Caco-2 (cell line): ENCODE results near the gene FOXN3. TPM values are rescaled to one million over a fixed set of nuclear protein-coding genes. Genes with fewer than 3 reads are reported as not detected.

Source experiments
- BruUV-seq: library from RNA; stranded (reverse); fragments of 400-500 nt; replicated peaks from 2 replicates; lab custom pipeline; 2021; lab: Mats Ljungman, UMichigan
- CTCF ChIA-PET: fragments of 300-600 bp; sonication (Branson Sonifier 250); formaldehyde crosslinking; loops from one replicate; lab custom pipeline; 2022; ENCODE audit warnings: antibody characterized with exemption; lab: Charles Lee
- POLR2A ChIA-PET: fragments of 300-600 bp; sonication (Branson Sonifier 250); formaldehyde crosslinking; loops from one replicate; lab custom pipeline; 2022; ENCODE audit warnings: antibody characterized with exemption; lab: Charles Lee
- DNase-seq, 2 experiments: peaks; one replicate each; pipeline versions ENCODE4 v3.0.0 to v3.0.0-alpha.2; 2020 to 2022
- H3K27me3 ChIP-seq: replicated peaks from 2 replicates; pipeline ENCODE4 v1.6.0; 2011; ENCODE audit warnings: low read length; ENCODE audit not compliant: control insufficient read depth, insufficient read depth
- H3K36me3 ChIP-seq: 2 replicates; pipeline ENCODE4 v1.5.1; 2011; ENCODE audit warnings: low read length; ENCODE audit not compliant: control insufficient read depth, insufficient read depth
- H3K4me1 ChIP-seq: fragments of 250-450 bp; sonication (Bioruptor Pico); 2 replicates; pipeline ENCODE4 v1.5.1; 2020; ENCODE audit warnings: mild to moderate bottlenecking
- H3K4me3 ChIP-seq: 2 replicates; pipeline ENCODE4 v1.5.1; 2011; ENCODE audit warnings: low read depth, mild to moderate bottlenecking, control low read depth, low read length
- H3K9me3 ChIP-seq: fragments of 250-450 bp; sonication (Bioruptor Pico); 2 replicates; pipeline ENCODE4 v1.5.1; 2020; ENCODE audit warnings: mild to moderate bottlenecking, moderate library complexity
- H3K27ac Mint-ChIP-seq: one replicate; pipeline ENCODE4 v1.8.0; 2022; ENCODE audit warnings: mixed read lengths; ENCODE audit not compliant: unreplicated experiment
- H3K27me3 Mint-ChIP-seq: one replicate; pipeline ENCODE4 v1.8.0; 2022; ENCODE audit warnings: mixed read lengths; ENCODE audit not compliant: insufficient read depth, unreplicated experiment
- H3K36me3 Mint-ChIP-seq: one replicate; pipeline ENCODE4 v1.8.0; 2022; ENCODE audit warnings: mild to moderate bottlenecking, mixed read lengths; ENCODE audit not compliant: insufficient read depth, unreplicated experiment
- H3K4me1 Mint-ChIP-seq: one replicate; pipeline ENCODE4 v1.8.0; 2022; ENCODE audit warnings: low read depth, mixed read lengths; ENCODE audit not compliant: unreplicated experiment
- H3K4me3 Mint-ChIP-seq: one replicate; pipeline ENCODE4 v1.8.0; 2022; ENCODE audit warnings: mild to moderate bottlenecking, moderate library complexity, mixed read lengths; ENCODE audit not compliant: unreplicated experiment
- H3K9me3 Mint-ChIP-seq: one replicate; pipeline ENCODE4 v1.8.0; 2022; ENCODE audit warnings: mixed read lengths; ENCODE audit not compliant: unreplicated experiment
- CTCF ChIP-seq, 2 experiments: fragments of 200-600 bp in 1 of 2; IDR thresholded peaks; 1 replicate in 1 of 2; 2 replicates in 1 of 2; pipeline versions ENCODE4 v1.5.1 to v1.8.0; 2011 to 2022; ENCODE audit warnings: antibody characterized with exemption in 1 of 2, control low read depth in 1 of 2, inconsistent platforms in 1 of 2, low read depth in 1 of 2, low read length in 1 of 2, mild to moderate bottlenecking in 1 of 2, moderate library complexity in 1 of 2; ENCODE audit not compliant: insufficient read depth in 1 of 2, severe bottlenecking in 1 of 2, unreplicated experiment in 1 of 2
- intact Hi-C: fragments of 100-400 bp; cut with micrococcal nuclease; formaldehyde crosslinking; loops from one replicate; pipeline ENCODE4 v1.10.0; 2022; ENCODE audit not compliant: unreplicated experiment
- total RNA-seq: library from RNA; stranded (reverse); gene quantifications from 2 replicates; pipeline ENCODE4 v1.2.3, GENCODE V29; 2022

Gene FOXN3
- total RNA-seq, 1 experiment from 2014 or later: 20.6 TPM

DNA sequence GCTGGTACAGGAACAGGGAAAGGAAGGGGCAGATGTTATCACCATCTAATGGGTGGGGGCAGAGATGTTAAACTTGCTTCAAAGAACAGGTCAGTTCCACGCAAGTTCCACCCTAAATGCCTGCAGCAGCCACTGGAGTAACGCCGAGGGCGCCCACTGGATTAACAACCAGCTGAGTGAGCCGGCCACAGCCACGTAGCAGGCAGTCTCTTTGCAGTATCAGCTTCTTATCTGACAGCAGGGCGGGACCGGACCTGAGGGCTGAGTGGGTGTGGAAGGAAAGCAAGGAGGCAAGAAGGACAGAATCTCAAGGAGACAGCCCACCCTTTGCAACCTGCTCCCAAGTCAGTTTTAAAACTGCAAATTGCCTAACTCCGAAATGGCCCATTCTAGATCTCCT is 38.4 kb upstream of the FOXN3 start:
- BruUV-seq: no TSS peak
- peak overlapping the region; percentile 7 for H3K4me3 Mint-ChIP-seq

DNA sequence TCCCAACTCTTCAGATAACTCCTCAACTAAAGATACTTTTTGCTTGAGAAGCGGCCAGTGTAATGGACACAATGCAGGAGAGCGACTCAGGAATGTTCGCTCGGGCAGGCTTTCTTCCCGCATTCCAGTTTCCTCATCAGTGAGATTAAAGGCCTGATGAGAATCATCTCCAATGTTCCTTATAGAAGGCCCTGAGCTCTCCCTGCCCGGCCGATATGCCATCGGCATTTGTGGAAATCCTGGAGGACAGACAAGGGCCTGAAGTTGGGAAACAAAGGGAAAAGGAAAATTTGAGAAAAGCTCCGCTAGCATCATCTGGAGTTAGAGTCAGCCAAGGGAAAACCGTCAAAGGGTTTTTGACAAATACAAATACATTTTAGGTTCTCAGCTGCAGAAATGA is 38.0 kb upstream of the FOXN3 start:
- intact Hi-C loops: no loop called here
- POLR2A ChIA-PET: interaction anchor here (0.5 kb wide), 1 partner anchor 409 kb away, joined by 5 read pairs; no protein-coding TSS in a partner anchor

More for the DNA sequence above, 38.4 kb upstream of the FOXN3 start:
- no peak overlapping the region for H3K4me3 ChIP-seq
- CTCF ChIA-PET: no interaction called here
- Mint-ChIP-seq H3K9me3 (no peaks in the 10 kb centered on the region), H3K36me3 (no peaks in the 10 kb centered on the region), H3K4me1 (peaks cover 26% of the 10 kb centered on the region), H3K27ac (peak overlapping the region; percentile 23), H3K27me3 (no peaks in the 10 kb centered on the region)
- intact Hi-C loops: no loop called here
- no peaks in the 10 kb centered on the region for H3K36me3 ChIP-seq
- POLR2A ChIA-PET: interaction anchor here (0.5 kb wide), 1 partner anchor 409 kb away, joined by 5 read pairs; no protein-coding TSS in a partner anchor
- peaks cover 22% of the 10 kb centered on the region for H3K4me1 ChIP-seq
- TF ChIP-seq CTCF (IDR thresholded peaks at IDR 0.05; ENCODE audit: insufficient read depth in 1 of 2, low read depth in 1 of 2, low read length in 1 of 2, severe bottlenecking in 1 of 2, unreplicated experiment in 1 of 2): no peak
- DNase-seq: peak; percentile 36 to 57
- H3K27me3 ChIP-seq: no peaks in the 10 kb centered on the region
- H3K9me3 ChIP-seq: no peaks in the 10 kb centered on the region

DNA sequence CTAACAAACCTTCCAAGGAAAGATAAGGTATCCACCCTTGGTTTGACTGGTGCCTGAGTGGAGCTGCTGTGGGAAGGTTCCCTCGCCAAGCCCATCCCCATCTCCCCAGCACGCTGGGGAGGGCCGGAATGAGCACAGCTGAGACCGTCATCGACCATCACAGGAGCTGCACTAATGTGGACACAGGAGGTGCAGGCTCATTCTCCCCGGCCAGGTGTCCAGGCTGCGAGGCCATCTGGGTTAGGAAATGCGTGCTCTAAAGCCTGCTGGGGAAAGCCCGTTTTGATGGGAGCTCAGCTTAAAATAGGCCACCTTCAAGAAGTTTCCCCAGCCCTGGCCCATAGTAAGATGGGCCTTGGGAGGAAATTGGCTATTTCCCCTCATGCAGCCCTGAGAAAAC is 35.2 kb upstream of the FOXN3 start:
- H3K4me1 Mint-ChIP-seq: peaks cover 8% of the 10 kb centered on the region

More for the DNA sequence above, 38.0 kb upstream of the FOXN3 start:
- no peaks in the 10 kb centered on the region for H3K27me3 Mint-ChIP-seq
- H3K4me1 Mint-ChIP-seq: peaks cover 23% of the 10 kb centered on the region
- peak overlapping the region; percentile 23 for H3K27ac Mint-ChIP-seq
- H3K4me3 Mint-ChIP-seq: no peak overlapping the region
- no peaks in the 10 kb centered on the region for H3K36me3 Mint-ChIP-seq
- no peaks in the 10 kb centered on the region for H3K9me3 ChIP-seq
- peaks cover 22% of the 10 kb centered on the region for H3K4me1 ChIP-seq
- BruUV-seq: no TSS peak
- no peak for DNase-seq
- no peak for TF ChIP-seq CTCF (IDR thresholded peaks at IDR 0.05; ENCODE audit: insufficient read depth in 1 of 2, low read depth in 1 of 2, low read length in 1 of 2, severe bottlenecking in 1 of 2, unreplicated experiment in 1 of 2)
- no peaks in the 10 kb centered on the region for H3K9me3 Mint-ChIP-seq
- no peaks in the 10 kb centered on the region for H3K27me3 ChIP-seq
- H3K4me3 ChIP-seq: no peak overlapping the region
- CTCF ChIA-PET: no interaction called here
- H3K36me3 ChIP-seq: no peaks in the 10 kb centered on the region

More for the DNA sequence above, 35.2 kb upstream of the FOXN3 start:
- intact Hi-C loops: no loop called here
- H3K27ac Mint-ChIP-seq: no peak overlapping the region
- H3K36me3 Mint-ChIP-seq: no peaks in the 10 kb centered on the region
- no peak for DNase-seq
- H3K27me3 ChIP-seq: no peaks in the 10 kb centered on the region
- no peak for TF ChIP-seq CTCF (IDR thresholded peaks at IDR 0.05; ENCODE audit: insufficient read depth in 1 of 2, low read depth in 1 of 2, low read length in 1 of 2, severe bottlenecking in 1 of 2, unreplicated experiment in 1 of 2)
- H3K27me3 Mint-ChIP-seq: no peaks in the 10 kb centered on the region
- H3K9me3 ChIP-seq: no peaks in the 10 kb centered on the region
- no peaks in the 10 kb centered on the region for H3K9me3 Mint-ChIP-seq
- H3K4me1 ChIP-seq: peaks cover 9% of the 10 kb centered on the region
- POLR2A ChIA-PET: no interaction called here
- CTCF ChIA-PET: no interaction called here
- no peak overlapping the region for H3K4me3 ChIP-seq
- BruUV-seq: no TSS peak
- no peak overlapping the region for H3K4me3 Mint-ChIP-seq
- H3K36me3 ChIP-seq: no peaks in the 10 kb centered on the region
